Measurements from ENCODE around the gene PRICKLE1. TPM values are rescaled to one million over a fixed set of nuclear protein-coding genes. Genes with fewer than 3 reads are reported as not detected.

The PRICKLE1 gene
- total and polyA plus RNA-seq, 2 donors (not counting 1 experiment from before 2014, with no cell fraction given): 6.3 to 21.6 TPM

DNA sequence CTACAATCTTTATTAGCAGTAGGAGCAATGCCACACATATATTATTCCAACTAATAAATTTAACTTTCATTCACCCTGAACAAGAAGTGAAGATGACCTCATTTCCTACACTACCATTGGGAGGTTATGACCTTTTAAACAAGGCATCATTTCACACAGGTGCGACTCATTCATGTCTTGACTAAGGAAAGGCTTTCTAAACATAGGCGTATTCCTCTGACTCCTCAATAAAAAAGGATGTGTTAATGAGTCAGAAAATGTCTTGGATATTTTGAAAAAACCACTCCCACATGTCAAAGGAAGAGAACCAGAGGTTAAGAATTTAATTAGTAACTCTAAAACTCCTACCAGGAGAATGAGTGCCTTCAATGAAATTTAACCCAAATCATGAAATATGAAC is 115.2 kb downstream of the PRICKLE1 start:
- no peak overlapping the region for H3K9ac ChIP-seq (ENCODE audit: low read length)
- WGBS (ENCODE audit: insufficient coverage): no CpG with 5 or more reads among the region's 2 CpGs
- peak overlapping the region; percentile 47 for H3K4me2 ChIP-seq (replicated peaks; ENCODE audit: low read depth, low read length, poor library complexity, severe bottlenecking)
- H3K79me2 ChIP-seq (ENCODE audit: control insufficient read depth, insufficient read depth, low read length): peaks cover 81% of the 10 kb centered on the region
- Mint-ChIP-seq H3K27ac (peak overlapping the region; percentile 65), H3K27me3 (no peaks in the 10 kb centered on the region), H3K4me3 (peak overlapping the region; percentile 48), H3K4me1 (peaks cover 75% of the 10 kb centered on the region), H3K9me3 (ENCODE audit: insufficient read depth) (no peaks in the 10 kb centered on the region)
- H3K27ac ChIP-seq (ENCODE audit: low read length in 2 of 2): peak overlapping the region; percentile 5 to 26
- H4K20me1 ChIP-seq (ENCODE audit: control insufficient read depth, insufficient read depth, low read length, poor library complexity, severe bottlenecking): no peaks in the 10 kb centered on the region
- no peak overlapping the region for H3K4me3 ChIP-seq (ENCODE audit: control extremely low read depth in 1 of 5, extremely low read depth in 1 of 5, insufficient read depth in 1 of 5, low read depth in 2 of 5, low read length in 4 of 5)
- H3K36me3 ChIP-seq (replicated peaks in 1 of 2; ENCODE audit: control extremely low read depth in 1 of 2, control insufficient read depth in 1 of 2, extremely low read depth in 1 of 2, insufficient read depth in 2 of 2, low read length in 1 of 2): peaks cover 0 to 9% of the 10 kb centered on the region in 2 experiments
- TF ChIP-seq, protein P1, sequence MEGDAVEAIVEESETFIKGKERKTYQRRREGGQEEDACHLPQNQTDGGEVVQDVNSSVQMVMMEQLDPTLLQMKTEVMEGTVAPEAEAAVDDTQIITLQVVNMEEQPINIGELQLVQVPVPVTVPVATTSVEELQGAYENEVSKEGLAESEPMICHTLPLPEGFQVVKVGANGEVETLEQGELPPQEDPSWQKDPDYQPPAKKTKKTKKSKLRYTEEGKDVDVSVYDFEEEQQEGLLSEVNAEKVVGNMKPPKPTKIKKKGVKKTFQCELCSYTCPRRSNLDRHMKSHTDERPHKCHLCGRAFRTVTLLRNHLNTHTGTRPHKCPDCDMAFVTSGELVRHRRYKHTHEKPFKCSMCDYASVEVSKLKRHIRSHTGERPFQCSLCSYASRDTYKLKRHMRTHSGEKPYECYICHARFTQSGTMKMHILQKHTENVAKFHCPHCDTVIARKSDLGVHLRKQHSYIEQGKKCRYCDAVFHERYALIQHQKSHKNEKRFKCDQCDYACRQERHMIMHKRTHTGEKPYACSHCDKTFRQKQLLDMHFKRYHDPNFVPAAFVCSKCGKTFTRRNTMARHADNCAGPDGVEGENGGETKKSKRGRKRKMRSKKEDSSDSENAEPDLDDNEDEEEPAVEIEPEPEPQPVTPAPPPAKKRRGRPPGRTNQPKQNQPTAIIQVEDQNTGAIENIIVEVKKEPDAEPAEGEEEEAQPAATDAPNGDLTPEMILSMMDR (IDR thresholded peaks at IDR 0.05): no peak
- TF ChIP-seq EZH2 (IDR thresholded peaks at IDR 0.05; ENCODE audit: borderline replicate concordance, insufficient read depth, low read depth, low read length, poor library complexity, severe bottlenecking): no peak
- H3K4me1 ChIP-seq (ENCODE audit: control insufficient read depth in 2 of 2, insufficient read depth in 2 of 2, low read length in 2 of 2): peaks cover 80 to 82% of the 10 kb centered on the region in 2 donors
- intact Hi-C loops (cut with micrococcal nuclease): no loop called here
- peaks cover 0 to 5% (median 0%) of the 10 kb centered on the region in 3 donors for H3K9me3 ChIP-seq (ENCODE audit: control extremely low read depth in 1 of 3, control insufficient read depth in 2 of 3, insufficient read depth in 1 of 3, low read length in 2 of 3)
- DNase-seq (no peak), ATAC-seq (ENCODE audit: low read depth) (no peak)
- ChIA-PET POLR2A (no interaction called here), CTCF (interaction anchor here (8.0 kb wide), 1 partner anchor 7 kb away, joined by 111 read pairs; no protein-coding TSS in a partner anchor)
- H3K27me3 ChIP-seq (replicated peaks in 1 of 4; ENCODE audit: control extremely low read depth in 1 of 4, control insufficient read depth in 3 of 4, insufficient read depth in 4 of 4, low read length in 3 of 4): no peaks in the 10 kb centered on the region
- H2AFZ ChIP-seq (ENCODE audit: insufficient read depth, low read depth, low read length, poor library complexity, severe bottlenecking): no peak overlapping the region

DNA sequence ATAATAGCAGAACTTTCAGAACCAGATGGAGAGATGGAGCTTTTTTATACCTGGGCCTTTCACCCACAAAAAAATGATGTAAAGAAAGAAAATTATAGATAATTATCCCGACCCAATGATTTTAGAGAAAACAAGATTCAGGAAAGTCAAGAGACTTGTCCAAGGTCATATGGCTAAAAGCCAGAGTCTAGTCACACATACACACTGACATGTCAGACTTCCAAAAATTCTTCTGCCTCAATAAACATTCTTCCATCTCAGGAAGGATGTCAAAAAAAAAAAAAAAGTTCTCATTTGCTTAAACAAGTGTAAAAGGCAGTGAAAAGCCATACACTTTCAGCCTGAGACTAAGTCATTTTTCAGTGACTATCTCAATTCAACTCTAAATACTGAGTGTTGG is 116.0 kb downstream of the PRICKLE1 start:
- H3K4me3 Mint-ChIP-seq: peak overlapping the region; percentile 19
- Histone ChIP-seq H3K9me3 (ENCODE audit: control extremely low read depth in 1 of 3, control insufficient read depth in 2 of 3, insufficient read depth in 1 of 3, low read length in 2 of 3) (peaks cover 0 to 5% (median 0%) of the 10 kb centered on the region in 3 donors), H3K36me3 (replicated peaks in 1 of 2; ENCODE audit: control extremely low read depth in 1 of 2, control insufficient read depth in 1 of 2, extremely low read depth in 1 of 2, insufficient read depth in 2 of 2, low read length in 1 of 2) (peaks cover 0 to 11% of the 10 kb centered on the region in 2 experiments), H3K4me1 (ENCODE audit: control insufficient read depth in 2 of 2, insufficient read depth in 2 of 2, low read length in 2 of 2) (peaks cover 80 to 81% of the 10 kb centered on the region in 2 donors), H3K4me2 (replicated peaks; ENCODE audit: low read depth, low read length, poor library complexity, severe bottlenecking) (no peak overlapping the region), H3K27ac (ENCODE audit: low read length in 2 of 2) (peak overlapping the region; percentile 49 to 81), H3K9ac (ENCODE audit: low read length) (no peak overlapping the region), H2AFZ (ENCODE audit: insufficient read depth, low read depth, low read length, poor library complexity, severe bottlenecking) (no peak overlapping the region), H4K20me1 (ENCODE audit: control insufficient read depth, insufficient read depth, low read length, poor library complexity, severe bottlenecking) (no peaks in the 10 kb centered on the region), H3K4me3 (ENCODE audit: control extremely low read depth in 1 of 5, extremely low read depth in 1 of 5, insufficient read depth in 1 of 5, low read depth in 2 of 5, low read length in 4 of 5) (no peak overlapping the region), H3K79me2 (ENCODE audit: control insufficient read depth, insufficient read depth, low read length) (peaks cover 73% of the 10 kb centered on the region), H3K27me3 (replicated peaks in 1 of 4; ENCODE audit: control extremely low read depth in 1 of 4, control insufficient read depth in 3 of 4, insufficient read depth in 4 of 4, low read length in 3 of 4) (no peaks in the 10 kb centered on the region)
- H3K9me3 Mint-ChIP-seq (ENCODE audit: insufficient read depth): no peaks in the 10 kb centered on the region
- TF ChIP-seq EZH2 (IDR thresholded peaks at IDR 0.05; ENCODE audit: borderline replicate concordance, insufficient read depth, low read depth, low read length, poor library complexity, severe bottlenecking): no peak
- TF ChIP-seq, protein P1 (IDR thresholded peaks at IDR 0.05): no peak
- DNase-seq (no peak), ATAC-seq (ENCODE audit: low read depth) (no peak)
- peaks cover 75% of the 10 kb centered on the region for H3K4me1 Mint-ChIP-seq
- WGBS (ENCODE audit: insufficient coverage): no CpG with 5 or more reads among the region's 1 CpG
- POLR2A ChIA-PET: interaction anchor here (1.0 kb wide), 1 partner anchor 10 kb away, joined by 4 read pairs; no protein-coding TSS in a partner anchor
- no peaks in the 10 kb centered on the region for H3K27me3 Mint-ChIP-seq
- CTCF ChIA-PET: interaction anchor here (8.0 kb wide), 1 partner anchor 8 kb away, joined by 111 read pairs; no protein-coding TSS in a partner anchor
- peak overlapping the region; percentile 56 for H3K27ac Mint-ChIP-seq
- intact Hi-C loops (cut with micrococcal nuclease): no loop called here
